HG03460 (cell line): Measurements from ENCODE around the gene MRPL32.

Source experiments
- ATAC-seq: cut with Tn5 transposase; IDR thresholded peaks from one replicate; pipeline ENCODE4 v1.9.1; 2021; ENCODE audit not compliant: unreplicated experiment

MRPL32 gene

GRCh38 chr7:42964293-42964692 is 32.1 kb downstream of the MRPL32 start:
- no peak for ATAC-seq

- ATAC-seq: no peak
Measured at GRCh38 chr7:42964849-42965805, 33.0 kb downstream of the MRPL32 start.

- ATAC-seq: no peak
Measured at GRCh38 chr7:42967391-42967790, 35.2 kb downstream of the MRPL32 start.

- no peak for ATAC-seq
Measured at GRCh38 chr7:42972699-42973500, 40.7 kb downstream of the MRPL32 start.

- no peak for ATAC-seq
Measured at GRCh38 chr7:42976371-42976770, 44.2 kb downstream of the MRPL32 start.

GRCh38 chr7:42978496-42978895 is 46.3 kb downstream of the MRPL32 start:
- ATAC-seq: no peak

- ATAC-seq: no peak
Measured at GRCh38 chr7:42980084-42980483, 47.9 kb downstream of the MRPL32 start.

GRCh38 chr7:42980514-42980913 is 48.3 kb downstream of the MRPL32 start:
- no peak for ATAC-seq

- no peak for ATAC-seq
Measured at GRCh38 chr7:42981601-42982000, 49.4 kb downstream of the MRPL32 start.

- no peak for ATAC-seq
Measured at GRCh38 chr7:42982604-42983115, 50.5 kb downstream of the MRPL32 start.

GRCh38 chr7:42984137-42984536 is 52.0 kb downstream of the MRPL32 start:
- no peak for ATAC-seq

- ATAC-seq: no peak
Measured at GRCh38 chr7:42986213-42986612, 54.0 kb downstream of the MRPL32 start.

- no peak for ATAC-seq
Measured at GRCh38 chr7:42986781-42987248, 54.6 kb downstream of the MRPL32 start.
